COLO829 (cell line): ENCODE data around the gene LCORL.
"Not testable (repeated sequence)": the region's sequence is repeated elsewhere in the genome, so short reads cannot be mapped to it uniquely, and the experiment has no call there.

Experiments used
- DNase-seq: peaks from one replicate; pipeline ENCODE4 v3.0.0; 2012; ENCODE audit warnings: low spot score

Gene LCORL

DNA sequence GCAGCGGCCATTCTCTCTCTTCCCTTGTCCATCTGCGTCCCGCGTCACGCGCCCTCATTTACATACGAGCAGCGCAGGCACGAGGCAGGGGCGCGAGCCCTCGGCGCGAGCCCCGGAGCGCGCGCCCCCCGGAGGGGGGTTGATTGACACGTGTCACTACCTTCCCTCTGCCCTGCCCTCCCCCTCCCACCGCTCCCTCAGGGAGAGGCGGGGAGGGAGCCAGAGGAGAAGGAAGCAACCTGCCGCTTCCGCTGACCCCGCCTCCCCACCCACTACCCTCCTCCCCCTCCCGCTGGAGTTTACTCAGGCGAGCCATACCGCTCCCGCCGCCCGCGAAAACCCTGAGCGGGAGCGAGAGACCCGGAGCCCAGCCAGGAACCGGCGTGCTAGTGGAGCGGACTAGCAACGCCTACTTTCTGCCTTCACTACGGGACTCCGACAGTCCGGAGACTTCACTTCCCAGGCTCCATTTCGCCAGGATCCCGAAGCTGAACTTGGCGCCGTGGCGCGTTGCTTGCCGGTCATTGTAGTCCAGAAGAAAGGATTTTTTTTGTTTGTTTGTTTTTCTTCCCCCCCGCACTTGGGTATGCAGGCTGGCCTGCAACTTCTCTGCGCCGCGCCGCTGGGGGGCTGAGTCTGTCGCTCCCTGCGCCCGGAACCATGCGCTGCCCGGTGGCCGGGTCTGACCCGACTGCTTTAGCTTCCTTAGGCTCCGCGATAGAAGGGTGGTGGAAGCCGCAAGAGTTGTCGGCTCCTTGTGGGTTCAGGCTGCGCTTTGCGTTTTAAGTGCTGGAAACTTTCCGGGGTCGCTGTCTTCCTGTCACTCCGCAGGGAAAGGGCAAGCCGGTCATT lies at the start of gene LCORL:
Gene LCORL, minus strand, starts transcription at position 36 of the 852 bp plus-strand sequence. Its CDS starts 4 bp downstream, at position 32.
- DNase-seq = peak; percentile 81

DNA sequence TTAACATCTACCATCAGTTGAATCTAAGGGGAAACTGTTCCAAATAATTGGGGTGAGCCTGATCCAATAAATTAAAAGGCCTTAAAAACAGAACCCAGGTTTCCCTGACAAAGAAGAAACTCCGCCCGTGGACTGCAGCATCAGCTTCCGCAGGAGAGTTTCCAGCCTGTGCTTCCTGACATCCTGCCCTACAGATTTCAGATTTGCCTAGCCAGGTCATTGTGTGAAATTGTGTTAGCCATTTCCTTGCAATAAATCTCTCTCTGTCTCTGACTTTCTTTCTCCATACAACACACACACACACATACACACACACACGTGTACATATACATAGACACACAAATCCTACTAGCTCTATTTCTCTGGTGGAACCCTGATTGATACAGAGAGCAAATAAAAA lies 48.3 kb upstream of the LCORL start:
- DNase-seq = no peak

DNA sequence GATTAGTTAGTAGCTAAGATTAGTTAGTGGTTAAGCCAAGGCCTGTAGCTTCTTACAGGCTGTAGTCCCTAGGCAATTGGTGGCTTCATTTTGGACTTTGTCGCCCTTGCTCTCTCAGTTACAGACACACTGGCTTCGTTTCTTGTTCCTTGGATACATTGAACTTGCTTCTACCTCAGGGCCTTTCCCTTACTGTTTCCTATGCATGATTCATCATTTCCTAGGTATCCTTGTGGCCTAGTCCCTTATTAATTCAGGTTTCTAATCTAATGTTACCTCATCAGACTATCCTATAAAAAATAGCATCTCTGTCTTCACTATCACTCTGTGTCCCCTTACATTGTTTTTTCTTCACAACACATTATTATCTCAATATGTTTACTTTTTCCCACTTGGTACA lies 45.5 kb upstream of the LCORL start:
- DNase-seq = no peak

DNA sequence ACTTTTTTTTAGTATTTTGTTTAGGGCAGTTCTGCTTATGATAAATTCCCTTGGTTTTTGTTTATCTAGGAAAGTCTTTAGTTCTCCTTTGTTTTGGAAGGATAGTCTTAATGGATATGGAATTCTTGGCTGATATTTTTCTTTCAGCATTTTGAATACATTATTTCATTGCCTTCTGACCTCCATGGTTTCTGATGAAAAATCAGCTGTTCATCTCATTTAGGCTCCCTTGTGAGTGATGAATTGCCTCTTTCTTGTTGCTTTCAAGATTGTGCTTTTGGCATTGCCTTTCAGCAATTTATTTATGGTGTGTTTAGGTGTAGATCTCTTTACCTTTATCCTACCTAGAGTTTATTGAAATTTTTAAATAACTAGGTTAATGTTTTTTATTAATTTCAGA lies 41.5 kb upstream of the LCORL start:
- no peak for DNase-seq

DNA sequence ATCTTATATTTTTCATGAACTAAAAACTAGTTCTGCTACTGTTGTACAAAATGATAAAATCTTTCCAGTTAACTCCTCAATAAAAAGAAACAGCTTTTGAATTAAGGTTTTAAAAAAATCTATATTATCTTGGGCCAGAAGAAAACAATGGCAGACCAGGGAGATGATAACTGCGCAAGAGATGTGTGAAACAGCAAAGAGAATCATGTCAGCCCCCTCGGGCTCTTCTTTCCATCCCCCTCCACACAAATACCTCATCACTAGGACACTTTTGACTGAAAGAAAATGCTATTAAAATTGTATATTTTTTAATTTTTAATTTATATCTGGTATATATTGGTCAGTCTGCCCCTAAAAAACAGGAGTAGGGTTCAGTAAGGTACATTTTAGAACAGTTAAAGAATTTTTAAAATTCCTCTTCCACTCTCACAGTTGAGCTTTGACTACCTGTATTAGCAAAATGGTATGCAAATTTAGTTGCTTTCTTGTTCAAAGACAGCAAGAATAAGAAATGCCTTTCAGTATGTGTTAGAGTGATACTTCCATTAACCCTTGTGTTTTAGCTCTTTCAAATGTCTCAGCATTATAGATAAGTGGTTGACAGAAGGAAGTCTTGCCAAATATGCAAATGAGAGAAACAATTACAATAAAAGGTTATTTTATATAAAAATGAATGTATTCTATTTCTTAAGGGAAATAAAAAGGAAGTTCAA lies 36.4 kb upstream of the LCORL start:
- no peak for DNase-seq

DNA sequence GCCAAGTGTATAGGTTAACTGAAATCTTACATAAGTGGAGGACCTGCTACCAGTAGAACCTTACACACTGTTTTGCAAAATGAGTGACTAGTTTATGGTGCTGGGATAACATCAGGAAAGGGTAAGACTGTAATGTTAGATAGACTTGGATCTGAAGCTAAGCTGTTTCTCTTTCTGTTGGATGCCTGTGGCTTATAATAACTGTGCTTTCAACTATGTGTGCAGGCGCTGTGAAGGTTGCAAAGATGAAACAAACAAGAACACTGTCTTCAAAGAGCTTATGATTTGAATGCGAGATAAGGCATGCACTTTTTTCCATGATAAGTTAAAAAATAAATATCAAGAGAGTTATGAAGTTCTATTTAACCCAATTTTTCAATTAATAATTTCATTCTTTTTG lies 34.5 kb upstream of the LCORL start:
- no peak for DNase-seq

DNA sequence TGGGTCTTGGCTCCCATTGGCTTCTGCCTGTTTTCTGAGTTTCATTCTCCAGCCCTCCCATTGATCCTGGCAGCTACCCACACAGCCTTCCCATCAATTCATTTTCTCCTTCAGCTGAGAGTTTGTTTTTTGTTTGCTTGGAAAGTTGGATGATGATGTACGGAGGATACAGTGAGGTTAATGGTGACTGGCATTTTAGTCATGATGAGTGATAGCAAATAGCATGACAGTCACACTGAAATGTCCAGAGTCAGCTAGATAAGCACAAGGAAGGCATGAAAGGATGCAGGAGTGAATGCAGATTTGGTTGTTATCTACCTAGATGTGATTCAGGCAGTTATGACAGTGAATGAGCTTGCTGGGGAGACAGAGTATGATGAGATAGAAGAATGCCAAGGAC lies 30.6 kb upstream of the LCORL start:
- DNase-seq = no peak

DNA sequence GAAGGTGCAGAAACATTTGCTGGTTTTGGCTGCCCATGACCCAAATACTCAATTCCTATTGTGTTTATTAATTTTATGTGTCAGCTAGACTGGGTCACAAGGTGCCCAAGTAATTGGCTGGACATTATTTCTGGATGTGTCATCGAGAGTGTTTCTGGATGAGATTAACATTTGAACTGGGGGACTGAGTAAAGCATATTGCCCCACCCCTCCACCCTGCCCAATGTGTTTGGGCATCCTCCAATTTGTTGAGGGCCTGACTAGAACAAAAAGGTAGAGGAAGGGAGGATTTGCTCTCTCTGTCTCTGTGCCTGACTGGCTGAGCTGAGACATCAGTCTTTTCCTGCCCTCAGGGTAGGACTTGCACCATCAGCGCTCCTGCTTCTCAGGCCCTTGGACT lies 29.7 kb upstream of the LCORL start:
- no peak for DNase-seq

DNA sequence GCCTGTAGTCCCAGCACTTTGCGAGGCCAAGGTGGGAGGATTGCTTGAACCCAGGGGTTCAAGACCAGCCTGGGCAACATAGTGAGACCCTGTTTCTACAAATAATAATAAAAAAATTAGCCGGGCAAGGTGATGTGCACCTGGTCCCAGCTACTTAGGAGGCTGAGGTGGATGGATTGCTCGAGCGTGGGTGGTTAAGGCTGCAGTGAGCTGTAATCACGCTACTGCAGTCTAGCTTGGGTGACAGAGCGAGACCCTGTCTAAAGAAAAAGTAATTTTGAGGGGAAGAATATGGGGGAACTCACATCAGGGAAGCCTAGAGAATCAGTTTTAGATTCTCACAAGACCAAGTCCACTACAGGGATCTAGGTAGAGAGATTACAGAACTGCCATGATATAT lies 28.9 kb upstream of the LCORL start:
- no peak for DNase-seq

DNA sequence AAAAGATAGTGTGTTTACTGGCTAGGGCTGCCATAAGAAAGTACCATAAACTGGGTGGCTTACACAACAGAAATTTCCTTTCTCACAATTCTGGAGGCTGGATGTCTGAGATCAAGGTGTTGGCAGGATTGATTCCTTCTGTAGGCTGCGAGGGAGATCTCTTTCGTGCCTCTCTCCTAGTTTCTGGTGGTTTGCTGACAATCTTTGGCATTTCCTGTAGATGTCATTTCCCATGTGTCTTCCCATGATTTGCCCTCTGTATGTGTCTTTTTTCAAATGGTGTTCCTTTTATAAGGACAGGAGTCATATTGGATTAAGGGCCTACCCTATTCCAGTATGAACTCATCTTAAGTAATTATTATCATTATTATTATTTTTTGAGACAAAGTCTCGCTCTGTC lies 27.9 kb upstream of the LCORL start:
- no peak for DNase-seq

DNA sequence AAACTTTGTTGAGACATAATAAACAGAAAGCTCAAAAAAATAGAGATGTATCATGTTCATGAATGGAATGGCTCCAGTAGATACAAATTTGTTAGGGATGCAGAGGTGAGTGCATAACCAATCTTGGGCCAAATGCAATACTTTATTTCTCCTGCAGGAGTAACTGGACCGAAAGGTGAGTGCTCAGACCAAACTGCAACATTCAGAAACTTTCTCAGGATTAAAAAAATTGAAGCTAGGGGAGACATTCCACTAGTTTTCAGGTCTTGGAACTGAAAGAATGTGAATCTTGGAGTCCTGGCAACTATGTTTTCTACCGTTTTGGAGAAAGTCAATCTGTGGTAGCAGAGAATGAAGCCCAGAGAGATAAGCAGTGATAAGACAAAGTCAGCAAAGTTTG lies 21.2 kb upstream of the LCORL start:
- no peak for DNase-seq

DNA sequence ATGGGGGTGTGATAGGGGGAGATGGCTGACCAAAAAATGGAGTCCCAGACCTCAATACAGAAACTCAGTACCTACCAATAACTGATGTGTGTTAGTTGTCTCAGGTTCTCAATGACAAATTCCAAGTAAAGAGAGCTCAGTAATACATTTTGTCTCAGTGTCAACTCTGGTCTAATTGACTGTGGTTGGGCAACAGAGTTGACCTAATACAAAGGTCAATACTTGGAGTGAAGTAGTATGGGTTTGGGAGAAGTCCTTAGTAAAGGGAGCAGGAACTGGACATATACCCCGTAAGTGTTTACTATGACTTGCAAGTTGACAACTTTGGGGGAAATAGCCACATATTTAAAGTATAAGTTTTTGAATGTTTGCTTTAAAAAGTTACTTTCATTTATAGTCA lies 20.5 kb upstream of the LCORL start:
- no peak for DNase-seq

DNA sequence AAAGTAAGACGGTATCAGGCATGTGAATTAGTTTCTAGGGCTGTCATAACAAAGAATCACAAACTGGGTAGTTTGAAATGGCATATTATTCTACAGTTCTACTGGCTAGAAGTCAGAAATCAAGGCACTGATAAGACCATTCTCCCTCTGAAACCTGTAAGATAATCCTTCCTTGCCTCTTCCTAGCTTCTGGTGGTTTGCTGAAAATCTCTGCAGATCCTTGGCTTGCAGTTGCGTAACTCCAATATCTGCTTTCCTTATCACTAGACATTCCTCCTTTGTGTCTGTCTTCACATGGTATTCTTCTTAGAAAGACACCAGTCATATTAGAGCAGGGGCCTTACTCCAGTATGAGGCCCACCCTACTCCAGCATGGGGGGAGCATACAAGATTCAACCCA lies 19.6 kb upstream of the LCORL start:
- no peak for DNase-seq

DNA sequence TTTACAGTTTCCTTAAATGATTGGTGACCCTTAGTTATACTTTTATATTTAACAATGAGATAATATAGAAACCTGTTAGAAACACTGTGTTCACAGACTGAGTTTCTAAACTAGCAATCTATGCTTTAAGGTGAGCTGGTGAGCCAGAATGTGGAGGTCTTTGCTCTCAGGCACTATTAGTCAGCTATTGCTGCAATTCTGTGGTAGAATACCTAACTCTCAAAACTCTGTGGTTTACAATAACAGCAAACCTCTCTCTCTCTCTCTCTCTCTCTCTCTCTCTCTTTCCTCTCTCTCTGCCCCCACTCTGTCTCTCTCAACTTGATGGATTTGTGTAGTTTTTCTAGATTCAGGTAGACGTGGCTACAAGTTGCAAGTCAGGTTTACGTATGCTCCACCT lies 17.6 kb upstream of the LCORL start:
- DNase-seq = no peak

DNA sequence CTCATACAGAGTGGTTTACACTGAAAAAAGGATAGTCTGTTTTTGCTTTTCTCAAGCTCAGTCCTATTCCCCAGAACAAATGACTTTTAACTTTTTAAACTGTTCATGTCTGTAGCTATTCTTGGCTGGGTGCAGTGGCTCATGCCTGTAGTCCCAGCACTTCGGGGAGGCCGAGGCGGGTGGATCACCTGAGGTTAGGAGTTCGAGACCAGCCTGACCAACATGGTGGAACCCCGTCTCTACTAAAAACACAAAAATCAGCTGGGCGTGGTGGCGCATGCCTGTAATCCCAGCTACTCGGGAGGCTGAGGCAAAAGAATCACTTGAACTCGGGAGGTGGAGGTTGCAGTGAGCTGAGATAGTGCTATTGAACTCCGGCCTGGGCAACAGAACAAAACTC lies 14.8 kb upstream of the LCORL start:
- DNase-seq = not testable (repeated sequence)

DNA sequence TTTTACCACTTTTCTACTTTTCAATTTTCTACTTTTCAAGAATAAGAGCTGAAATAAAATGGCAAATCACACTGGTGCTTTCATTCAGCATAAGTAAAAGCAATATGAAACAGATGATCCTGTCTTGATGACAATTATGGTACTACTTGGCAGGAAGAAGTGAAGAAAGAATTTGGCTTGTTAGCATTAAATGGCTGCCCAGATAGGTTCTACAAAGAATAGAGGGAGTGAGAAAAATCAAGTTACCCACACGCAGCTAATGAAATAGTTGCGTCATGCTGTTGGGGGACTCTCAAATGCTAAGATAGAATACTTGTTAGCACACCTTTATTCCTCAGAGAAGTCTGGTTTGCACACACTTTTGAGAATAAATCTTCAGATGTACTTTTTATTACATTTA lies 12.5 kb upstream of the LCORL start:
- no peak for DNase-seq

DNA sequence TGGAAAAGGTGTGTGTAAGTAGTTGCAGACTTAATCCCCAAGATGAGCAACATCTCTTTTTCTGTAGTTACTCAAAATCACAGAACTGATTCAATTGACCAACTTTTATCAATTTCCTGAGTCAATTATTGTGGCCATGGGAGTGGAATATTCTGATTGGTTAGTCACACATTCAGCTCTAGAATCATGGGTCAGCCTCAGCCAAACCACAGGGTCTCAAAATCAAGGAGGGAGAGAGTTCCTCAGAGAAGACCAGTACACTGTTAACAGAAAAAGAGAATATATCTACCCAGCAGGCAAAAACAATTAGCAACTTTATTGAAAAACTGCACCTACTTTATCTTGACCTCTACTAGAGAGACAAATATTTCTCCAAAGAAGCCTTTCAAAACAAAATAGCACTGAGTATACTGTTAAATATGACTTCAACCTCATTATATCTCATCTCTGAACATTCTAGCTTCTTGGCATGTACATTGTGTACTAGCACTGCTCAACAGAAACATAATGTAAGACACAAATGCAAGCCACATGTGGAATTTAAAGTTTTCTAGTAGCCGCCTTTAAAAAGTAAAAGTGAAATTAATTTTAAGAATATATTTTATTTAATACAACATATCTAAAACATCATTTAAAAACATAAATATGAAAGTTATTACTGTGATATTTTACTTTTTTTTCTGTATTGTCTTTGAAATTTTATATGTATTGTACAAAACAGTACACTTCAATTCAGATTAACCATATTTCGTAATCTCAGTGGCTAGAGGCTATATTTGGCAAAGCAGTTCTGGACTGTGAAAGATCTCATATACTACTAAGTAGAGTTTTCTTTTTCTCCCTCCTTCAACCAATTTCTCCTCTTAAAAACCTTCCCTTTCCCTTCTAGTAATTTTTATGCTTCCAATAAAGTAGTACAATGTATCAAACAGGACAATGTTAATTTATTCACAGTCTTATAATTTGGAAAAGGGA lies 11.8 kb upstream of the LCORL start:
- DNase-seq = no peak

DNA sequence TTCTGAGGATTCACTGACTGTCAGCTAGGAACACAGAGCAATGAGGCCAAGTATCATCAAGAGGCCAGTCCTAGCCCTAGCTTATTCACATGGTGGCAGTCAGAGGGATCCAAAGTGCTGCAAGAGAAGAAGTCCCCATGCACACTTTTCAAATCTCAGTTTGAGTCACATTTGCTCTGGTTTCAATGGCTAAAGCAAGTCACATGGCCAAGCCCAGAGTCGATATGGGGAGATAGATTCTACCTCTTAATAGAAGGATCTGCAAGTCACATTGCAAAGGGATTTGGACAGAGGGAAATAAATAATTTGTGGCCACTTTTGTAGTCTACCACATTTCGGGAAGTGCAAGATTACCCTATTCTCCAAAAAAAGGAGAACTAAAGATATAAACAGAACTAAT lies 3.7 kb upstream of the LCORL start:
- no peak for DNase-seq

DNA sequence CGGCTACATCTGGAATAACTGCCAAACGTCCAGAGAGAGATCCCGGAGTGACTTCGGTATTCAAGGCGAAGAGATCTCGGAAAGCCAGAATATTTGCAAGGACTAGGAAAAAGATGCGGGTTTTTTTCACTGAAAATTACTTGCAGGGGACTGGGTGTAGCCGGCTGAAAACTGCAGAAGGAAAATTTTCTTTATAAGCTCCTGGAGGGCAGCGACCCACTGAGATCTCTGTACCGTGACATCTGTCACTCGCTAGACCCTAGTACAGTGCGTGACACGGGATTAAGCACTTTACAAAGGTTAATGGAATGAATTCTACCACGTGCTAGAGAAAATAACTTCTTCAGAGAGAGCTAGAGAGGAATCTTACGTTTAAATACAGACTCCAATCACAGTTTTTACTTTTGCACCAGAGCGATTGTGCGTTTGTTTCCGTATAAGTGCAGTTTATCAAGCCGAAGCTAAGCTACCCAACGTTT lies 1.1 kb upstream of the LCORL start:
- no peak for DNase-seq

DNA sequence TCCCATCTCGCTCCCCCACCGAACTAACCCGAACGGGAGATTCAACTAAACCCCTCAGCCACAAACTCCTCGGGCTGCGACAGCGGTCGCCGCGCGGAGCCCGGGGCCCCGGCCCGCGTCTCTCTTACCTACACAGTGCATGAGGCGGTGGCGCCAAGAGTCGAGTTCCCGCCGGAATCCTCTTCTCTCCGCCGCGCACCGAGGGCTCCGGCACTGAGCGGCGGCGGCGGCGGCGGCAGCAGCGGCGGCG lies 160 bp downstream of the LCORL start:
- no peak for DNase-seq

DNA sequence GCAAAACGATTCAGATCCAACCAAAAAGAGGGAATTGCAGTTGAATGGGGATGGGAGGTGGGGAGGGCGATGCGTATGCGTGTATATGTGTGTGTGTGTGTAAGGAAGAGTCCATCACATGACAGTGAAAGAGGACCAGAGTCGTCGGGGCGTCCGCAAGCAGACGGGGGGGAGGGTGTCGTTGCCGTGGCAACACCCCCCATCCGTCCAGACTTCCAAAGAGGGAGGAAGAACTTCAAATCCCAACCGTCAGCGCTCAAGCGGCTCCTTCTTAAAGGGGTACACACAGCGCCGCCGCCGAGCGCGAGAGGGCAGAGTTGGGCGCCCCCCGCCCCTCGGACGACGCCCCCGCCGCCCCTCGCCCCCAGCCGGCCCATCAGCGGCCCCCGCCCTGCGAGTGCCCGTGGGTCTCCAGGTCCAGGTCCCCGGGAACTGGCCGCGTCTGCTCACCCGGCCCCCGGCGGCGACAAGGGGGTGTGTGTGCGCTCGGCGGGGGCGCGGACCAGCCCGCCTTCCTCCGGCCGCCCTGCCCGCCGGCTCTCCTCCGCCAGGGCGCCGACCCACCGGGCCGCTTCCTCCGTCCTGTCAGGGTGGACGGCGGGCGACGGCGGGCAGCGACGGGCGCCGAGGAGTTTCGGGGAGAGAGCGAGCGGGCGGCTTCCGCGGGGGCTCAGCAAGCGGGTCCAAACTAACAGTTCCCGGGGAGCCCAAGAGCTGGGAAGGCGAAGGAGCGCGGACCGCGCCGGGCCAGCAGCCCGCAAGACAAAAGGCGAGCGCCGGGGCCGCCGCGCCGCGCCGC lies 685 bp downstream of the LCORL start:
- peak; percentile 45 for DNase-seq

DNA sequence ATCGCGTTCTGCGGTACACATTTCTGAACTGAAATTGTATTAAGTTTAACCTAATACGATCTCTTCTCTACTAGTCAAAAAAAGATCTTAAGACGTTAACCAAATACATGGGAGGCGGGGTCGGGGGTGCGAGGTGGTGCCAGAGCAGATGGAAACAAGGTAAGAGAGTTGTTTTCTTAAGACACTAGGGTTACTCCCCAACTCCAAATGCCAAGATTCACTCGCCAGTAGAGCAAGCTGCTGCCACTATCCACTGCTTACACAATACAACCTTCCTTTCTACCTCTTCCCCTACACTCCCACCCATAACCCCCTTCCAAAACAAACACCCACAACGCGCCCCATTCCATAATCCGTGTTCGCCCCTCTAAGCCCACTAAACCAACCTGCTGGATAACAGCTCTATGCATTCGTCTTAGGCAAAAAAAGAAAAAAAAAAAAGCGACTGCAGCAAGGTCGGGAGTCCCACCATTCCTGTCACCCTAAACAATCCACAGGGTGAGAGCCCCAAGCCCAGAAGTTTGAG lies 1.3 kb downstream of the LCORL start:
- no peak for DNase-seq
